LNCaP clone FGC (cell line): ENCODE measurements around the gene ATP11A.

ENCODE experiments used
- DNase-seq: peaks from one replicate; pipeline ENCODE4 v3.0.0-alpha.2; 2011; ENCODE audit warnings: low read depth
- H3K4me3 ChIP-seq: 2 replicates; pipeline ENCODE4 v1.5.1; 2011; ENCODE audit warnings: mild to moderate bottlenecking, low read depth, low read length, control low read depth
- TF ChIP-seq, protein P1 (sequence below): IDR thresholded peaks from 2 replicates; pipeline ENCODE4 v1.5.1; 2012; ENCODE audit warnings: mild to moderate bottlenecking; ENCODE audit not compliant: control insufficient read depth, insufficient read depth; ENCODE audit errors: extremely low read depth

Gene ATP11A

DNA sequence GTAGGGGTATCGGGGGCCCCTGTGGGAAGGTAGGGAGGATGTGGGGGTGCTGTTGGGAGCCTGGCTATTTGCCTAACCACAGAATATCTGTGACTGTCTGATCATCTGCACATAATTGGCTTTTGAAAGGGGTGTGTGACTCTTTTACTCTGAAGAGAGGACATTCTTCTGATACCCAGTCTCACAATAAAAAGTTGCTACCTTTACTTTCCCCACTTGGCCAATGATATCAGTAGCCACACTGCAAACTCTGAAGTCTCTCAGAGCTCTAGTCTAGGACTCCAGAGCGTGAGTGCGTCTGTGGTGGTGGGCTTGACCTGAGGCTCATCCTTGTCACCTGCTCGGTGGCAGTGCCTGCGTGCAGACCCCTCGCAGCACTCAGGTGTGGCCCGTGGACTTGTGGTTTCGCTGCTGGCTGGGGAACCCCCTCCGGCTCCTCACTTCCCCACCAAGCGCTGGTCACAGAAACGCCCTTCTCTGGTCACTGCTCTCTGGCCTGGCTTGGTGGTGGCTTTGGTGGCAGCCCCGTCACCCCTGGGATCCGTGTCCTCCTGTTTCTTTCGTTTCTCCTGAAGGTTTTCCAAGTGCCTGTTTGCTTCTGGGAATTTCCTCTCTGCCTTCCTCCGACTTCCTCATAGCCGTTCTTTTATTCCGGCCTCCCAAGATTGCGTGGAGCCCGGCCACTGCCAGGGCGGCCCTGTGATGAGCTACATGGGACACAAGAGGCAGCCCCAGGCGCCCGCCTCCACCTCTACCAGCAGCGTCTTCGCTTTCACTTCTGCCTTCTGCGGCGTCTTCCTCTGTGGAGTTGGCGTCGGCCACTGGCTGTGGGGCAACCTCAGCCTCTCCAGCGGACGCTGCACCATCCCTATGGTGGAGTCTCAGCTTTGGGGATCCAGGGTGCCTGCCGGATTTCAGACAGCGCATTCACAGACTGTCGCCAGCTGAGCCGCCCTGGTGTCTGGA, 78.0 kb downstream of the ATP11A start:
- DNase-seq, result no peak
- H3K4me3 ChIP-seq, result no peak overlapping the region
- TF ChIP-seq, protein P1, sequence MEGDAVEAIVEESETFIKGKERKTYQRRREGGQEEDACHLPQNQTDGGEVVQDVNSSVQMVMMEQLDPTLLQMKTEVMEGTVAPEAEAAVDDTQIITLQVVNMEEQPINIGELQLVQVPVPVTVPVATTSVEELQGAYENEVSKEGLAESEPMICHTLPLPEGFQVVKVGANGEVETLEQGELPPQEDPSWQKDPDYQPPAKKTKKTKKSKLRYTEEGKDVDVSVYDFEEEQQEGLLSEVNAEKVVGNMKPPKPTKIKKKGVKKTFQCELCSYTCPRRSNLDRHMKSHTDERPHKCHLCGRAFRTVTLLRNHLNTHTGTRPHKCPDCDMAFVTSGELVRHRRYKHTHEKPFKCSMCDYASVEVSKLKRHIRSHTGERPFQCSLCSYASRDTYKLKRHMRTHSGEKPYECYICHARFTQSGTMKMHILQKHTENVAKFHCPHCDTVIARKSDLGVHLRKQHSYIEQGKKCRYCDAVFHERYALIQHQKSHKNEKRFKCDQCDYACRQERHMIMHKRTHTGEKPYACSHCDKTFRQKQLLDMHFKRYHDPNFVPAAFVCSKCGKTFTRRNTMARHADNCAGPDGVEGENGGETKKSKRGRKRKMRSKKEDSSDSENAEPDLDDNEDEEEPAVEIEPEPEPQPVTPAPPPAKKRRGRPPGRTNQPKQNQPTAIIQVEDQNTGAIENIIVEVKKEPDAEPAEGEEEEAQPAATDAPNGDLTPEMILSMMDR, result no peak

DNA sequence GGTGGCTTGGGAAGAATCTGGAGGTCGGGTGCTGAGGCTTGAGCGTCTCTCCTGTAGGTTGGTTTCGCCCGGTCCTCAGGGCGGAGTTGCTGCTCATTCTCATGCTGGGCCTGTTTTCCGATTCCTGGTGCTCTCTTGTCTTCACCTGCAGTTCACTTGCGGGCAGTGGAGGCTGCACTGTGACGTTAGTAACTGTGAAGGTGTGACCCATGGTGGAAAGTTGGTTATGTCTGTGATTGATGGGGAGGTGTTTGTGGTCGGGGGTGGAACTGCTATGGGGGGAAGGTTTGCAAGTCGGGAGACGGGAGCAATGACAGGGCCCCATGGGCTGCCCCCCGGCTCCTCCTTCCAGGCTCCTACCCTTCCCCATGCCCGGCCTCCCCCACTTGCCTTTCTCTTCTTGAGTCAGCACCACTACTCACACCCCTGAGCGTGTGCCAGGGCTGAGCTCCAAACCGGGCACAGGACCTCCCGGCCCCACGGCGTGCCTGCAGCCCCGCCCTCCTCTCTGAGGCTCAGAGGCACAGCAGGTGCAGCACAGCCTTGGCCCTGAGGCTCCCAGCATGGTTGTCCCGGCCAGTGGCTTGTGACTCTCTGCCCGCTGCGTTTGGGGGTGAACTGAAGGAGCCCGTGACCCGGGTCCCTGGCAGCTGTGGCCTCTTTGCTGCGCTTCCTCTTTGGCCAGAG, 79.1 kb downstream of the ATP11A start:
- TF ChIP-seq, protein P1, result no peak
- DNase-seq, result no peak
- H3K4me3 ChIP-seq, result no peak overlapping the region

DNA sequence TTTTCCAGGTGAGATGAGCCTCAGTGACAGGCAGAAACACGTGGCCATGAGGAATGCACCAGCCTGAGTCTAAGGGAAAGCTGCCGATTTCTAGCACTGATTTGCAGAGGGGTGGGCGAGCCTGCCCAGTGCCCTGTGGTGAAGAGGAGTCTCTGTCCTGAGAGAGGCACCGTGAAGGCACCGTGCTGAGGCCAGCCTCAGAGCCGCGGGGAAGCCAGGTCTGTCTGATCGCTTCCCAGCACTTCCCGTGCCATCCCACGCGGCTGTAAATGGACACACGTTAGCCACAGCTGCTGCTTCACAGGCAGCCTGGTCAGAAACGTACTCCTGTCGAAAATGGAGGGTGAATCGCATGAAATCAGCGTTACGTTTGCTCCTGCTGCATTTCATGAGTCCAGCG, 79.8 kb downstream of the ATP11A start:
- DNase-seq, result no peak
- TF ChIP-seq, protein P1, result no peak
- H3K4me3 ChIP-seq, result no peak overlapping the region

DNA sequence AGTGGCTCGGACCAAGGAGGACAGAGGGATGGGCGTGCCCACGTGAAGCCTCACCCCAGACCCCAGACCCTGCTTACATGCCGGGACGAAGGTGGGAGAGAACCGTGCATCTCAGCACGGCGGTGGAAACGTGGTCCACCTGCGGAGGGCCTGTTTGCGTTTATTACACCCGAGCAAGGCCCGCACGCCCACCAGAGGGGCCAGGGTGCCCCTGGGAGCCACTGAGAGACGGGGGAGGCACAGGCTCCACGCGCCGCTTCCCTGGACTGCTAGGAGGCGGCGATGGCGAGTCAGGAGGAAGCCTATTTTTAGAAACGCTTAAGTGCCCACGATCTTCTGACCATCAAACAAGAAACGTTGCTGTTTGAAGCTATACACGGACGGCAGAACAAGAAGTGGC, 80.7 kb downstream of the ATP11A start:
- TF ChIP-seq, protein P1, result no peak
- DNase-seq, result no peak
- no peak overlapping the region for H3K4me3 ChIP-seq

DNA sequence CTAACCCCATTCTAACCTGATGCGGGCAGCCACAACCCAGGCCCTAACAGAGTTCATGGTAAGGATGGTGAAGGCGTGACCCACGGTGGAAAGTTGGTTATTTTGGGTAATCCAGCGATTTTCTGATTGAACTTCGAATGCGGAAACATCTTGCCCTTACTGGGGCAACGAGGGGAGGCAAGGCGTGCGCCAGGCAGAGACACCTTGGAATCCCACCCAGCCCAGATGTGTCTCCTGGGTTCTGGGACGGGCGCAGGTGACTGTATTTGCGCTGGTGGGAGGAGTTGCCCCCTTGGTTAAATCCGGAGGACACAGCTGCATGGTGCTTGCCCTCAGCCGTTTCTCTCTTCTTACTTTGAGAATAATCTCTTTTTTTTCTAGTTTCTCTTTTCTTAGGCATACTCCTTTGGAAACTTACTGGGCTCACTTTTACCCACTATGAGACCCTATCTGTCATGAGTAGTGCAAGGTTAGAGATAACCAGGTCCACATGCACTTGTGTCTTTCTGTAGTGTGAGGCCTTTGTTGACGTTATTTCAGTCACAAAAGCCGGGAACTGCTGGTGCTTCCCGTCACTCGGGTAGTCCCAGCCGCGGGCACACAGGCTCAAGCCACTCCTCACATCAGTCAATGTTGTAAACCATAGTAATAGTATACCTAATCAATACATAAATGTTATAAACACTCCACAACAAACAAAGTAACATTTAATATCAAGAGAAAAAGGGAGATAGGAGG, 81.5 kb downstream of the ATP11A start:
- TF ChIP-seq, protein P1, result no peak
- peak overlapping the region; percentile 5; the same call in 1 of the 2 replicates for H3K4me3 ChIP-seq
- no peak for DNase-seq

DNA sequence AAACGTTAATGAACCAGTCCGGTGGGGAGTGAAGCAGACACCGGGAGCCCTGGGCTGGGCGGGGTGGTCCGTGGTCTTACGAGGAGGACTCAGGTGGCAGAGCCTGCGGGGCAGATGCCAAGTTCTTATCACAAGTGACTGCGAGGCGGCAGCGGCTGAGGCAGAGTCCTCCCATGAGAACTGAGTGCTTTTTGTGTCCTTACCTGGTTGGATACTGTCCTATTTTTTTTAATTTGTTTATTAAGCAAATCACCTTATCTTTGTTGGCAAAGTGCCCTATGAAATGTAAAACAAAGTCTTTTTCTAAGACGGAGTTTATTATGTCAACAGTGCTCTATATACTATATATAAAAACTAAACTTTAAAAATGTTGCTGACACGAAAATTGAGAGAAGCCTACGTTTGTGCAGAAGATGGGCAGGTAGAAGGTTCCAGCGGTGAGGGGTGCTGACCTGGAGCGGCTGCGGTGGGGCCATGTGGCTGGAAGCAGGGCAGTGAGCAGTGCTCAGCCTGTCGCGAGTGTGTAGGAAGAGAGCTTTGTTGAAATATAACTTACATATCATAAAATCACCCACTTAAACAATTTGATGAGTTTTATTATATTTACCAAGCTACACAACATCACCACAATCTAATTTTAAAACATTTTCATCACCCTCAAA, 82.2 kb downstream of the ATP11A start:
- TF ChIP-seq, protein P1, result no peak
- peak; percentile 95 for DNase-seq

More for the DNA sequence above, 82.2 kb downstream of the ATP11A start:
- peak overlapping the region; percentile 5; the same call in 1 of the 2 replicates for H3K4me3 ChIP-seq
